ENCODE results near the gene LIPH. TPM values are rescaled to one million over a fixed set of nuclear protein-coding genes. Genes with fewer than 3 reads are reported as not detected.

Gene LIPH
- total and polyA plus RNA-seq, 2 of the 8 experiments (the other 6 are each of a cell fraction or from before 2014, with no cell fraction given) = 0.08 TPM; not detected in 1

DNA sequence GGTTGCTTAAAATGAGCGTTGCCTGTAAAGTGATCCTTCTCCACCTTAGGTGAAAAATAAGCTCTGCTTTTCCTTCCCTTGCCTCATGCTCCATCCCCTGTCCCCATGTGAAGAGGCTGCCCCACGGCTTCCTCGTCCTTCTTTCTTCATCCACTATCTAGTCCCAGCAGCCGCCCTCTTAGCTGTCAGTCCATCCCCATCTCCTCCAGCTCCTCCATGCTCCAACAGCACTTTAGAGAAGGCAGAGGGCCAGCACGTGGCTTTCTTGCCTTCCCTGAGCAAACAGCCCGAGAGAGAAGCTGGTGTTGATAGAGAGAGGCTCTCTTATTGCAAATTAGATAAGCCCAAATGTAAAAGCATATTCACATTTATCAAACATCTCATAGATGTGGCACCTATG, 44.5 kb downstream of the LIPH start (continued):
- TF ChIP-seq, protein P1, sequence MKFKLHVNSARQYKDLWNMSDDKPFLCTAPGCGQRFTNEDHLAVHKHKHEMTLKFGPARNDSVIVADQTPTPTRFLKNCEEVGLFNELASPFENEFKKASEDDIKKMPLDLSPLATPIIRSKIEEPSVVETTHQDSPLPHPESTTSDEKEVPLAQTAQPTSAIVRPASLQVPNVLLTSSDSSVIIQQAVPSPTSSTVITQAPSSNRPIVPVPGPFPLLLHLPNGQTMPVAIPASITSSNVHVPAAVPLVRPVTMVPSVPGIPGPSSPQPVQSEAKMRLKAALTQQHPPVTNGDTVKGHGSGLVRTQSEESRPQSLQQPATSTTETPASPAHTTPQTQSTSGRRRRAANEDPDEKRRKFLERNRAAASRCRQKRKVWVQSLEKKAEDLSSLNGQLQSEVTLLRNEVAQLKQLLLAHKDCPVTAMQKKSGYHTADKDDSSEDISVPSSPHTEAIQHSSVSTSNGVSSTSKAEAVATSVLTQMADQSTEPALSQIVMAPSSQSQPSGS (IDR thresholded peaks at IDR 0.05; ENCODE audit: low read length) = no peak
- TF ChIP-seq SP1 (IDR thresholded peaks at IDR 0.05; ENCODE audit: low read depth, low read length) = no peak
- no peak for TF ChIP-seq TCF12 (IDR thresholded peaks at IDR 0.05; ENCODE audit: low read depth, low read length)
- no peak for TF ChIP-seq JUND (IDR thresholded peaks at IDR 0.05; ENCODE audit: low read length)

All from H1 (cell line).